Measurements from ENCODE around the gene GPC3. TPM values are rescaled to one million over a fixed set of nuclear protein-coding genes. Genes with fewer than 3 reads are reported as not detected.

The GPC3 gene
- total RNA-seq, 4 donors from 2014 or later = 4.9 to 10.9 (median 9.2) TPM

DNA sequence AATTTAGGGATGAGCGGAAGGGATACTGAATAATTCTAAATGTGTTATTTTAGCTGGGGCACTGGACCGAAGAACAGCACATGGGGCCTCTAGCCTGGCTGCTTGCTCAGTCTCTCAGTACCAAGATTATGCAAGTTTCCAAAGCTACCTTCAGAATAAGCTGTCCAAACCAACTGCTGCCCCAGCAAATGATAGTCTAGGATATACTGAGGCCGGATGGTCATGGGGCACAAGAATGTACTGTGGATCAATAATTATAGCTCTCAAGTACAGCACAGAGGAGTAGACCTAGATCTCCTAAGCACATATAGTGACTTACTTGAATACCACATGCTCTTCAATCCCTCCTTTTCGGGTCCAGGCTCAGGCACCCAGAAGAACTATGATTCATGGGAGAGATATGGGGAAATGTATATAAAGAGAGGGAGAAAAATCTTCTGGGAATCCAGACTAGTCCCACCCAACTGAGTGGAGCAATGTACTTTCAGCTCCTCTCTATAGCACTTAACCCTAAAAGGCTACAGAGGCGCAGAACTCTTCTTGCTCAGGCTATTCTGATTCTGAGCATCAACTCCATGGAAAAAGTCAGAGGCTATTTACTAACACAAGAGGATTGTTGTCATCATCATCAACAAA is 409.8 kb downstream of the GPC3 start:
- H3K4me3 ChIP-seq = no peak overlapping the region
- no peaks in the 10 kb centered on the region for H3K36me3 ChIP-seq
- WGBS = 91% methylated on average over 5 of the region's 5 CpGs
- no peaks in the 10 kb centered on the region for H3K4me1 ChIP-seq
- TF ChIP-seq, protein P1, sequence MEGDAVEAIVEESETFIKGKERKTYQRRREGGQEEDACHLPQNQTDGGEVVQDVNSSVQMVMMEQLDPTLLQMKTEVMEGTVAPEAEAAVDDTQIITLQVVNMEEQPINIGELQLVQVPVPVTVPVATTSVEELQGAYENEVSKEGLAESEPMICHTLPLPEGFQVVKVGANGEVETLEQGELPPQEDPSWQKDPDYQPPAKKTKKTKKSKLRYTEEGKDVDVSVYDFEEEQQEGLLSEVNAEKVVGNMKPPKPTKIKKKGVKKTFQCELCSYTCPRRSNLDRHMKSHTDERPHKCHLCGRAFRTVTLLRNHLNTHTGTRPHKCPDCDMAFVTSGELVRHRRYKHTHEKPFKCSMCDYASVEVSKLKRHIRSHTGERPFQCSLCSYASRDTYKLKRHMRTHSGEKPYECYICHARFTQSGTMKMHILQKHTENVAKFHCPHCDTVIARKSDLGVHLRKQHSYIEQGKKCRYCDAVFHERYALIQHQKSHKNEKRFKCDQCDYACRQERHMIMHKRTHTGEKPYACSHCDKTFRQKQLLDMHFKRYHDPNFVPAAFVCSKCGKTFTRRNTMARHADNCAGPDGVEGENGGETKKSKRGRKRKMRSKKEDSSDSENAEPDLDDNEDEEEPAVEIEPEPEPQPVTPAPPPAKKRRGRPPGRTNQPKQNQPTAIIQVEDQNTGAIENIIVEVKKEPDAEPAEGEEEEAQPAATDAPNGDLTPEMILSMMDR (IDR thresholded peaks at IDR 0.05) = no peak
- no peak for TF ChIP-seq EP300 (IDR thresholded peaks at IDR 0.05)
- TF ChIP-seq POLR2A (IDR thresholded peaks at IDR 0.05) = no peak
- no peak for TF ChIP-seq POLR2AphosphoS5 (IDR thresholded peaks at IDR 0.05)
- no peak overlapping the region for H3K27ac ChIP-seq
- no peaks in the 10 kb centered on the region for H3K27me3 ChIP-seq
- H3K9me3 ChIP-seq = no peaks in the 10 kb centered on the region
- DNase-seq (ENCODE audit: low spot score in 2 of 2) = no peak

DNA sequence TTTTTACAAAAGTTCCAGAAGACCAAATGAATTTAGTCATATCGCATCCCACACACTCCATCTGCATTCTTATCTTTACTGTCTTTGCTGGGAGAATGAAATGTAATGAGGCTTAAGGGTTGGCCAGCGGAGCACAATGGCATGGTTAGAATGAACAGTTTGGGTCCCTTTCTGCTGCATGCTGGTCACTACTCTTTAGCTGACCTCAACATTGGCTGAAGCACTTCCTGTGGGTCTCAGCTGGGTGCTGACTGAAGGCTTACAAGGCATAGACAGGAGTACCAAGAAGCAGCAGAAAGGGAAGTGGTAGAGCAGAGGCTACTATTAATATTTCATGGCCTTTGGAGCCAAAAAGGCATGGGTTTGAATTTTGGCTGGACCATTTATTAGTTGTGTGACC is 410.7 kb downstream of the GPC3 start:
- H3K27ac ChIP-seq = no peak overlapping the region
- H3K4me3 ChIP-seq = no peak overlapping the region
- WGBS = 89% methylated on average over 2 of the region's 2 CpGs
- DNase-seq (ENCODE audit: low spot score in 2 of 2) = no peak
- no peaks in the 10 kb centered on the region for H3K9me3 ChIP-seq
- TF ChIP-seq, protein P1 (IDR thresholded peaks at IDR 0.05) = no peak
- TF ChIP-seq POLR2A (IDR thresholded peaks at IDR 0.05) = no peak
- no peak for TF ChIP-seq POLR2AphosphoS5 (IDR thresholded peaks at IDR 0.05)
- H3K4me1 ChIP-seq = no peaks in the 10 kb centered on the region
- H3K27me3 ChIP-seq = no peaks in the 10 kb centered on the region
- H3K36me3 ChIP-seq = no peaks in the 10 kb centered on the region

DNA sequence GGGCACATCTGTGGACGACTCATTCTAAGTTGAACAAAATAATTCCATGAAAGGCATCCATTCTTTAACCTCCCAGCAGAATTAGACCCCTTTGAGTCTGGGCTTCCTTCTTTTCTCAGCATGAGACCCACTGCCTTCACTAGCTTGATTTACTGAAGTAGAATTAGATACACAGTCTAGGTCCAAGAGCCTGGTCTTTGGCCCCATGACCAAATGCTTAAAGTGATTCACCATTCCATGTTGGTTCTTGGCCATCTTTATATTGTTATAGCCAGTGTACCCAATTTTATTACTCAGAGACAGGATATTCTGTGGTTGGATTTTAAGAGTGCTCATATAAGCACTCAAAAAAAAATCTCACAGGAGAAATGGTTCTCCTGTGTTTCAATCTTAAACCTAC is 414.8 kb downstream of the GPC3 start:
- no peak for TF ChIP-seq POLR2AphosphoS5 (IDR thresholded peaks at IDR 0.05)
- no peak for TF ChIP-seq EP300 (IDR thresholded peaks at IDR 0.05)
- TF ChIP-seq, protein P1 (IDR thresholded peaks at IDR 0.05) = no peak
- TF ChIP-seq POLR2A (IDR thresholded peaks at IDR 0.05) = no peak
- no peaks in the 10 kb centered on the region for H3K27me3 ChIP-seq
- no peaks in the 10 kb centered on the region for H3K9me3 ChIP-seq
- no peaks in the 10 kb centered on the region for H3K4me1 ChIP-seq
- H3K36me3 ChIP-seq = no peaks in the 10 kb centered on the region
- WGBS = 58% methylated on average over 1 of the region's 1 CpG
- DNase-seq (ENCODE audit: low spot score in 2 of 2) = no peak
- H3K27ac ChIP-seq = no peak overlapping the region
- no peak overlapping the region for H3K4me3 ChIP-seq

- TF ChIP-seq, protein P1 (IDR thresholded peaks at IDR 0.05) = no peak
- TF ChIP-seq EP300 (IDR thresholded peaks at IDR 0.05) = no peak
- TF ChIP-seq POLR2A (IDR thresholded peaks at IDR 0.05) = no peak
- TF ChIP-seq POLR2AphosphoS5 (IDR thresholded peaks at IDR 0.05) = no peak
- Histone ChIP-seq H3K4me3 (no peak overlapping the region), H3K4me1 (no peaks in the 10 kb centered on the region), H3K27me3 (no peaks in the 10 kb centered on the region), H3K36me3 (no peaks in the 10 kb centered on the region), H3K27ac (no peak overlapping the region), H3K9me3 (no peaks in the 10 kb centered on the region)
- no peak for DNase-seq (ENCODE audit: low spot score in 2 of 2)
Measured at GRCh38 chrX:133569217-133569616, 416.2 kb downstream of the GPC3 start.

DNA sequence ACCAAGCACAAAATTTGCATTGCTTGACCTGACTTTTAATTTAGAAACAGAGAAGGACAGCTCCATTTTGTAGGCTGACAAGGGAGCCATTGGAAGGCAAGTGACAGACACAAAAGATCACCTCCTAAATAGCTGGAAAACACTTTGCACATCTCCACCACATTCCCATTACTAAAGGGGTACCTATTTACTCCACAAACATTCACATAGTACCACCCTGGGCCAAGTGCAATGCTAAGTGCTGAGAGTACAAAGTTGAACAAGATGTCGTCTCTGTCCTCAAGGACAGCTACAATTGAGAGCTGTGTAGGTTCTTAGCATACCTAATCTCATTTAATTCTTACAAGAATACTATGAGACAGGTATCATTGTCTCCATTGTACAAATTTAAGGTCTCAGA is 417.3 kb downstream of the GPC3 start:
- TF ChIP-seq POLR2A (IDR thresholded peaks at IDR 0.05) (no peak), EP300 (IDR thresholded peaks at IDR 0.05) (no peak), POLR2AphosphoS5 (IDR thresholded peaks at IDR 0.05) (no peak)
- TF ChIP-seq, protein P1 (IDR thresholded peaks at IDR 0.05) = no peak
- no peaks in the 10 kb centered on the region for H3K4me1 ChIP-seq
- no peak overlapping the region for H3K4me3 ChIP-seq
- no peak overlapping the region for H3K27ac ChIP-seq
- no peak for DNase-seq (ENCODE audit: low spot score in 2 of 2)
- WGBS = 0% methylated on average over 1 of the region's 1 CpG
- no peaks in the 10 kb centered on the region for H3K9me3 ChIP-seq
- H3K27me3 ChIP-seq = no peaks in the 10 kb centered on the region
- H3K36me3 ChIP-seq = no peaks in the 10 kb centered on the region

Data from suprapubic skin (tissue), 4 donors.